CD4-positive, alpha-beta T cell treated with Interleukin-21 for 1 hour (primary cell): ENCODE measurements around the gene NFATC2.

Experiments used
- DNase-seq: peaks from one replicate; pipeline ENCODE4 v3.0.0-alpha.2; 2020

NFATC2 gene

GRCh38 chr20:51447097-51447764 is 95.3 kb downstream of the NFATC2 start:
- no peak for DNase-seq

GRCh38 chr20:51446656-51447055 is 95.9 kb downstream of the NFATC2 start:
- no peak for DNase-seq

- no peak for DNase-seq
Measured at GRCh38 chr20:51446230-51446629, 96.3 kb downstream of the NFATC2 start.

- DNase-seq: no peak
Measured at GRCh38 chr20:51445591-51445990, 96.9 kb downstream of the NFATC2 start.

DNA sequence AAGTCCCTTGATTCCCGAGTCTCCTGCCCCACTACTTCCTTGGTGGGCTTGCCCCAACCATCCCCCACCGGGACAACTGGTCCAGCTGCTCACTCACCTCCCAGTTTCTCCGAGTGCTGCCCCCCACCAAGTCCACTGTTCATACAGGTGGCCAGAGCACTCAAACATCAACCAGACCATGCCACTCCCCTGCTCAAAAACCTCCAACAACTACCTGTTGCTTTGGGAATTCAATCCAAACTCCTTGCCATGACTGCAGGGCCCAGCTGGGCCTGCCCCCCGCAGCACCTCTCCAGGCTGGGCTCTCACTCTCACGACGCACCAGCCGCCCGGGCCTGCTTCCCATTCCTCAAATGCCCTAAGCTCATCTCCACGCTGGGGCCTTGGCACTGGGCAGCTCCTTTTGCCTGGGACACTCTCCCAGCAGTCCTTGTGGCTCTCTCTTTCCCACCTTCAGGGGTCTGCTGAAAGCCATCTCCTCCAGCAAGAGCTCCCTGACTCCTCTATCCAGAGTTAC is 97.5 kb downstream of the NFATC2 start:
- no peak for DNase-seq

DNA sequence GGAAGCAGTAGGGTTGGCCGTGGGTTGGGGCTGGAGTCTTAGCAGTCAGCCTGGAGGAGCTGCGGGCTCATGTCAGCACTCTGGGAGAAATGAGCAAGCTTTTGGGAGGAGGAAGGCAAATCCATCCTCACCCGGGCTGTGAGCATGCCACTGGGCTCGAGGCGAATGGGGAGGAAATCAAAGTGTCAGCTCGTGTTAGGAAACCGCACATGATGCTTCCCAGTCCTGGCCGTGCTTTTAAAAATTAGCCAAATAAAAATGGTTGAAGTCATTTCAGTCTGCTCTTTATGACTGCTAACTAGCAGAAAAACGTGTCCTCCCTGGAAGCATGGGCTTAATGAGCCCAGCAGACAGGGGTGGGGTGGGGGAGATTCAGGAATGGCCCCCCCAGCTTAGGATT is 98.1 kb downstream of the NFATC2 start:
- DNase-seq: no peak

- no peak for DNase-seq
Measured at GRCh38 chr20:51442602-51443001, 99.9 kb downstream of the NFATC2 start.

DNA sequence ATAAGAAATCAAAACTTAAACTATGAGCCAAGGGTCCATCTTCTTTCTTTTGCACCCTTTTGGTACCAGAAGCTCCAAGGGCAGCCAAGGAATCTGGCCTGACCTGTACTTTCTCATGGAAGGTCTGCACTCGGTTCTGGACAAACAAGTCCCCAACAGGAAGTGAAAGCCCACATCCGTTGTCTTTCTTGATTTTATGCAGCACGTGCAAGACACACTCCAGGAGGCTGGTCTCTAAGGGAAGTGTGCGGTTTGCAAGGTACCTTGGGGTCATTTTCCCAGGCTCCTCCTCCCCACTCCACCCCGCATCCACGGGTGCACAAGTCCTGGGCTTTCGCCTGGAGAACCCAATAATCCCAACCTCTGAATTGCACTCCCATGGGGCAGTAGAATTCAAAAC is 101.9 kb downstream of the NFATC2 start:
- DNase-seq: peak; percentile 33

- no peak for DNase-seq
Measured at GRCh38 chr20:51439160-51439689, 103.3 kb downstream of the NFATC2 start.

DNA sequence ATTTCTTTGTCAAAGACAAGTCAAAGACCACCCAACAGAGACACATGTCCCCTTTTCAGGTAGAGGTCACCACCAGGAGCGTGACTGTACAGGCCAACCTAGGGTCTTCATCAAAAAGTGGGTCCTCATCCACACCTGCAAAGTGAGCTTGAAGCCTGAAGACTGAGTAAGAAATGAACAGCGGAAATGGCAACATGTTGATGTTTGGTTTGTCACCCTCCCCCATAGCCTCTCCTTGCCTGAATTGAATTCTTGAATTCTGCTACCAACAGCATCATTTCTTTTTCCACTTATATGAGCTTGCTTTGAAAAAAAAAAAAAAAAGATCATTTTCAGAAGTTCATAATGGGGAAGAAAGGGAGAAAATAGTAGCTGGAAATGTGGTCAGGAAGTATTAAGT is 104.4 kb downstream of the NFATC2 start:
- no peak for DNase-seq

DNA sequence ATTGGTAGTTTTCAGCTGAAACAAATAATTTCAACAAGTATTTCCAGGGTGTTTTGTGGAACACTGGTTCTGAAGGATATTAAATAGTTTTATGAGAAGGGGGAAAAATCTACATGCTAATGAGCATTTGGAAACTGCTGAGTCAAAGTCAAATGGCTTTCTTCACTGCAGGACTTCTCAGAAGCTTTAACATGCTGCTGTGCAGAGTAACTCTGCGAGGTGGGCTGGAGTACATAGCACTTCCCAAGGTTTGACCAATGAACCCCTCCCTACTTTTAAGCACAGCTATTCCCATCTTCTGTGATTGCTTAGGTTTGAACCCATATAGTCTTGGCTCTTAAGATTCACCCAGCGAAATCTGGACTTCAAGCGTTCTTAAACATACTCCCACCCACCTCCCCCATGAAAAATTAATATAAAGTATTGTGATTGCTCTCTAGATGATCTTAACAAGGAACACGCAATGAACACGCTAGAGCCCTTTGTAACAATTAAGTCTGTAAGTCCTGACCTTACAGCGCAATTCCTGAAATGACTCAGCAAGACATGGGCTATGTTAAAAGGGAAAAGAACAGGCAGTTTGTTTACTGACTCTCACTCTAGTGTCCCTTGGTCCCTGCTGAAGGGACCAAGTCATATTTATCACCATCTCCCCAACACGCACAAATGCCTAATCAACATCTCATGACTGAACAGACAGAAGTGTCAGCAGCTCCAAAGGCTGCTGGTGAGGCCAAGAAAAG is 105.2 kb downstream of the NFATC2 start:
- DNase-seq: no peak

GRCh38 chr20:51434580-51435247 is 107.8 kb downstream of the NFATC2 start:
- DNase-seq: no peak

GRCh38 chr20:51434026-51434425 is 108.5 kb downstream of the NFATC2 start:
- no peak for DNase-seq

DNA sequence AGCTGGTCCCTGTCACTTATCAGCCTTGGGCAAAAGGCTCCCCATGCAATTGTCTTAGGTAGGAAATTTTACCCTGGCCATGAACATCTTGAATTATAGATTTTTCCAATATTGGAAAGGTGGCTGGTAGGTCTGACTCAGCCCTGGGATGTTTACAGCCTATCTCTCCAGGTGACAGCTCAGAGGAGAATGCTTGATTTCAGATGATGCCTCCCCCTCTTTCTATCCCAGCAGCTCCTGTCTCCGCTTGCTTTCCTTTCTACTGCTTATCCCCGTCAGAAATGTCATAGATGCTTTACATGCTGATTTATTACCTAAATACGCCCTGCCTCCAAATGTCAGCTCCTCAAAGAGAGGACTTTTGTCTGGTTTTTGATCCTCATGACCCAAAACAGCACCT is 109.6 kb downstream of the NFATC2 start:
- no peak for DNase-seq

DNA sequence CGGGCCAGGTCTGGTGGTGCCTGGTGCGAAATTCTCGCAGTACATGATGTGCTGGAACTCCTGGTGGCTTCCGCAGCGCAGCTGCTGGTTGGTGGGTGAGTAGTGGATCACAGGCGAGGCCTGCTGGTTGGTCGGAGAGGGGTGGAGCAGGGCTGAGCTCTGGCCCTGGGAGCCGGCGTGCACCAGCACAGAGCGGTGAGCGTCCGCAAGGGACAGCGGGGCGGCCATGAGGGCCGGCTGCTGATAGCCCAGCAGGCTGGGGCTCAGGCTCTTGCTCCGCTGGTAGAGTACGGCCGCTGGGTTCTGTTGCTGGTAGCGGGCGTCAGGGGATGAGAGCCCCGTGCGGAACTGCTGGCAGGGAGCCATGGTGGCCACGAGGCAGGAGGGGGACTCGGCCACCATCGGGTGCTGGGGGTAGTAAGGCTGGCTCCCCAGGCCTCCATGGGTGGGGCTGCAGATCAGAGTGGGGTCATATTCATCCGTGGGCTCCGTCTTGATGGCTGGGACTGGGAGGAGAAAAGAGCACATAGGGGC is 110.2 kb downstream of the NFATC2 start:
- DNase-seq: no peak

DNA sequence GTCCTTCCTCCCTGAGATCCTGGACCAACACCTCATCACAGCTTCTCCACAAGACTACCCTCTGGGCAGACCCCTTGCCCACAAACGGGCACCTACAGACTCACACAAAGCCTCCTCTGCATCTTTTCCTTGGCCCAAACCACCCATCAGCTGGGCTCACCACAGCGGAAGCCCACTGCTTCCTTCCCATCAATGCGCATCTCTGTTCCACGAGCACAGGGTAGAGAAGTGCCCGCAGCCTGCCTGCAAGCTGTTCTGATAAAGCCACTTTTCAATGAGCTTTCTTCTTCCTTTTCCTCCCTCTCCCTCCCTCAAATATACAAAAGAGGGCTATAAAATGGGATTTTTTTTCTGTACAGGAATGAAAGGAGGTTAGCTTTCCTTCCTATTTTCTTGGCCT is 111.2 kb downstream of the NFATC2 start:
- DNase-seq: peak; percentile 44

- no peak for DNase-seq
Measured at GRCh38 chr20:51430198-51430950, 112.1 kb downstream of the NFATC2 start.

DNA sequence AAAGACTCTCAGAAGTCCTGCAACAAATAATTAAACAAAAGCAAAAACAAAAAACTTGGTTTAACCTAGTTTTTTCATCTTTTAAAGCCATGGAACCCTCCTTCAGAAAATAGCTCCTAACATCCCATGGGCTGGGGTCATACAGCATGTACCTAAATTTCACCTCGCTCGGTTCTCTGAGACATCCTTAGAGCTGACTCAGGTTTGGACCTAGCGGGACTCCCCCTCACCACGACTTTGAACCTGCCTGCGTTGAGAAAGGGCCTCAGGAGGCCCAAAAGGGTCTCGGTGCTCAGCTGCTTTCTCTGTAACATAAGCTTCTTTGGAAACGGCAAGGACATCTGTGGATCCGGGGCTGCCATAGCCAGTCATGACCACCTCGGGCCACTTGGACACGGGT is 112.8 kb downstream of the NFATC2 start:
- DNase-seq: no peak

DNA sequence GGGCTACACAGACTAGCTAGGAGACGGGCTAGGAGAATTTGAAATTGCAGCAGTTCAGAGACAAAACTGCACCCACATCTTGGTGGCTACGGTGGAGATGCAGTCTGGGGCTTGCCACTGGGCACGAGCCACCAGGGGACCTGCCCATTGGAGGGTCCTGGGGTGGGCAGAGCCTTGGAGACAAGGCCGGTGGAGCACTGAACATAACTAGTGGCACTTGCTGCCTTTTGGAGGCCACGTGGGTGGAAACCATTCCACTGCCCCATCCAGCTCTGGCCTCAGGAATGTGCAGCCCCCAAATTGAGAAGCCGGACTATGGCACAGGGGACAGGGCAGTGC is 113.4 kb downstream of the NFATC2 start:
- no peak for DNase-seq

- DNase-seq: no peak
Measured at GRCh38 chr20:51428401-51429143, 113.9 kb downstream of the NFATC2 start.

DNA sequence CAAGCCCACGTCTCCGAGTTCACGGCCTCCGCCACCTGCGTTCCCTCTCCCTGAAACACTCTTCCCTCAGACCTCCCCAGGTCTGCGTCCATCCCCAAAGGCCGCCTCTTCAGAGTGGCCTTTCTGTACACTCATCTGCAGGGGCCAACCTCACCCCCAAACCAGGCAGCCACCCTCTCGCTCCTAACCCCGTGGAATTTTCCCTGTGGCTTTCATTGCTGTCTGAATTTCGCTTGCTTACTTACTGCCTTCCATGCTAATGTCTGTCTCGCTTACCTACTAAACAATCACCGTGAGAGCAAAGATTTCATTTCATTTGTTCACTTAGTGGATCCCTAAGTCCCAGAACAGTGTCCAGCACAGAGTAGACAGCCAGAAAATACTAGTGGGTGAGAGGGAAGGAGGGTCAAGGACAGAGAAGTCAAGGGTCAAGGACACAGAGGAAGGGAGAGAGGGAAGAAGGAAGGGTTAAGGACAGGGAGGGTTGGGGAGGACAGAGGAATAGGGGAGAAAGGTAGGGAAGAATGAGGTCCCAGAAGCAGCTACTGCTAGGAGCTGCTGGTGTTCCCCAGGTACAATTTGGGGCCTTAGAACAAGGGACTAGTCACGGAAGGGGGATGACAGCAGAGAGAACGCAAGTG is 114.7 kb downstream of the NFATC2 start:
- no peak for DNase-seq
